Suprapubic skin (tissue), 4 donors: Measurements from ENCODE around the gene E2F3. TPM values are rescaled to one million over a fixed set of nuclear protein-coding genes. Genes with fewer than 3 reads are reported as not detected.
"Not testable (repeated sequence)": the region's sequence is repeated elsewhere in the genome, so short reads cannot be mapped to it uniquely, and the experiment has no call there.

Experiments
- DNase-seq, 2 donors: peaks; one replicate each; pipeline ENCODE4 v3.0.0-alpha.2; 2019; ENCODE audit warnings: low spot score in 2 of 2
- H3K27ac ChIP-seq: fragments of 200-600 bp; sonication (generic); one replicate; pipeline ENCODE4 v1.5.1; 2019
- H3K27me3 ChIP-seq: fragments of 200-600 bp; sonication (generic); one replicate; pipeline ENCODE4 v1.5.1; 2019
- H3K36me3 ChIP-seq: fragments of 200-600 bp; sonication (generic); one replicate; pipeline ENCODE4 v1.5.1; 2019
- H3K4me1 ChIP-seq: fragments of 200-600 bp; sonication (generic); one replicate; pipeline ENCODE4 v1.5.1; 2019
- H3K4me3 ChIP-seq: fragments of 200-600 bp; sonication (generic); one replicate; pipeline ENCODE4 v1.5.1; 2019; ENCODE audit warnings: mild to moderate bottlenecking
- H3K9me3 ChIP-seq: fragments of 200-600 bp; sonication (generic); one replicate; pipeline ENCODE4 v1.5.1; 2019
- EP300 ChIP-seq: sonication (generic); formaldehyde crosslinking; IDR thresholded peaks from one replicate; pipeline ENCODE4 v1.6.1; 2017; ENCODE audit warnings: antibody characterized with exemption
- POLR2A ChIP-seq, 2 donors: fragments of 450-650 bp; IDR thresholded peaks; one replicate each; pipeline ENCODE4 v1.6.1; 2017; ENCODE audit warnings: antibody characterized with exemption in 2 of 2, mild to moderate bottlenecking in 2 of 2, moderate library complexity in 2 of 2
- POLR2AphosphoS5 ChIP-seq, 3 donors: sonication (generic); formaldehyde crosslinking; IDR thresholded peaks; one replicate each; pipeline ENCODE4 v1.6.1; 2017; ENCODE audit warnings: antibody characterized with exemption in 3 of 3
- WGBS: methylation state at CpG from one replicate; pipeline ENCODE4 v1.1.5; 2018; 5-methylcytosine and 5-hydroxymethylcytosine counted together
- total RNA-seq, 4 donors: library from RNA; depleted of rRNA; stranded (reverse); fragments of >200 nt; gene quantifications; one replicate each; pipeline ENCODE4 v1.1.0, GENCODE V29; 2016
- TF ChIP-seq, protein P1 (sequence below), 2 donors: fragments of 200-600 bp in 1 of 2; fragments of 450-650 bp in 1 of 2; sonication (generic) in 1 of 2; IDR thresholded peaks; one replicate each; pipeline ENCODE4 v1.5.1; 2016 to 2019; ENCODE audit warnings: antibody characterized with exemption in 2 of 2, mild to moderate bottlenecking in 1 of 2, moderate library complexity in 1 of 2

The E2F3 gene
- total RNA-seq, 4 donors from 2014 or later = 1.9 to 3.6 (median 2.9) TPM

DNA sequence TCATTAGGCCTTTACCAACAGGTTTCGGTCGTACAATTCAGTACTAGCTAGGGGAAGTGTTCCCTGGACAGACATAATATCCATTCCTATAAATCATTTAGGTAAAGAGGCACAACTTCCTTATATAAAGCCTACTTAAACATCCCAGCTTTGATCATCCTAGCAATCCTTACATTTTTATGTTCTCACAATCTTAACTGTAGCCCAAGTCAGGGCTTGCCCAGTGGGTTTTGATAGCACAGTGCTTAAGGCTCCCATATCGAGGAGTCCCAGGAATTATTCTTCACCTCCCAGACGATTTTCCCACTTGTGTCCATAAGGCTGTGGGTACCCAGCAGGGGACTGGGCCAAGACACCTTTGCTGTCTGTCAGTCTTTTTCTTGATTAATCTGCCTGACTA is 63.2 kb downstream of the E2F3 start:
- TF ChIP-seq POLR2A (IDR thresholded peaks at IDR 0.05) = no peak
- TF ChIP-seq EP300 = no peak
- TF ChIP-seq, protein P1, sequence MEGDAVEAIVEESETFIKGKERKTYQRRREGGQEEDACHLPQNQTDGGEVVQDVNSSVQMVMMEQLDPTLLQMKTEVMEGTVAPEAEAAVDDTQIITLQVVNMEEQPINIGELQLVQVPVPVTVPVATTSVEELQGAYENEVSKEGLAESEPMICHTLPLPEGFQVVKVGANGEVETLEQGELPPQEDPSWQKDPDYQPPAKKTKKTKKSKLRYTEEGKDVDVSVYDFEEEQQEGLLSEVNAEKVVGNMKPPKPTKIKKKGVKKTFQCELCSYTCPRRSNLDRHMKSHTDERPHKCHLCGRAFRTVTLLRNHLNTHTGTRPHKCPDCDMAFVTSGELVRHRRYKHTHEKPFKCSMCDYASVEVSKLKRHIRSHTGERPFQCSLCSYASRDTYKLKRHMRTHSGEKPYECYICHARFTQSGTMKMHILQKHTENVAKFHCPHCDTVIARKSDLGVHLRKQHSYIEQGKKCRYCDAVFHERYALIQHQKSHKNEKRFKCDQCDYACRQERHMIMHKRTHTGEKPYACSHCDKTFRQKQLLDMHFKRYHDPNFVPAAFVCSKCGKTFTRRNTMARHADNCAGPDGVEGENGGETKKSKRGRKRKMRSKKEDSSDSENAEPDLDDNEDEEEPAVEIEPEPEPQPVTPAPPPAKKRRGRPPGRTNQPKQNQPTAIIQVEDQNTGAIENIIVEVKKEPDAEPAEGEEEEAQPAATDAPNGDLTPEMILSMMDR (IDR thresholded peaks at IDR 0.05) = no peak
- no peak for TF ChIP-seq POLR2AphosphoS5 (IDR thresholded peaks at IDR 0.05)
- no peak for DNase-seq
- no peaks in the 10 kb centered on the region for H3K4me1 ChIP-seq

GRCh38 chr6:20465616-20466015 is 63.9 kb downstream of the E2F3 start:
- not testable (repeated sequence) for H3K4me1 ChIP-seq, H3K27me3 ChIP-seq, H3K27ac ChIP-seq, H3K4me3 ChIP-seq, H3K36me3 ChIP-seq, H3K9me3 ChIP-seq, DNase-seq
- WGBS = 94% methylated on average over 4 of the region's 4 CpGs

More for the DNA sequence above, 63.2 kb downstream of the E2F3 start:
- H3K4me3 ChIP-seq = no peak overlapping the region
- no peaks in the 10 kb centered on the region for H3K9me3 ChIP-seq
- H3K27me3 ChIP-seq = no peaks in the 10 kb centered on the region
- 65% methylated on average over 4 of the region's 4 CpGs for WGBS
- H3K36me3 ChIP-seq = no peaks in the 10 kb centered on the region
- H3K27ac ChIP-seq = no peak overlapping the region

GRCh38 chr6:20467437-20467836 is 65.8 kb downstream of the E2F3 start:
- H3K4me3 ChIP-seq = no peak overlapping the region
- H3K4me1 ChIP-seq = no peaks in the 10 kb centered on the region
- H3K36me3 ChIP-seq = no peaks in the 10 kb centered on the region
- no peak for DNase-seq
- TF ChIP-seq EP300 (no peak), POLR2A (IDR thresholded peaks at IDR 0.05) (no peak), POLR2AphosphoS5 (IDR thresholded peaks at IDR 0.05) (no peak)
- TF ChIP-seq, protein P1 (IDR thresholded peaks at IDR 0.05) = no peak
- WGBS = 91% methylated on average over 4 of the region's 4 CpGs
- no peaks in the 10 kb centered on the region for H3K27me3 ChIP-seq
- H3K27ac ChIP-seq = no peak overlapping the region
- H3K9me3 ChIP-seq = no peaks in the 10 kb centered on the region

DNA sequence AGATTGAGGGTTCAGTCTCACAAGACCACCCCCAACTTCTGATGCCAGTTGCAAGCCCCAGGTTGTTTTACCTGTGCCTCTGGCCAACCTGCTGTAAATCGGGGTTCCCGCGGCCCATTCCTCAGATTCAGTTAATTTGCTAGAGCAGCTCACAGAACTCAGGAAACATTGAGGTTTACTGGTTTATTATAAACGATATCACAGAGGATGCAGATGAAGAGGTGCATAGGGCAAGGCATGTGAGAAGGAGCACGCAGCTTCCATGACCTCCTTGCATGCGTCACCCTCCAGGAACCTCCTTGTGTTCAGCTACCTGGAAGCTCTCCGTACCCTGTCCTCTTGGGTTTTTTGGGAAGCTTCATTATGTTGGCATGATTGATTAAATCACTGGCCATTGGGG is 66.5 kb downstream of the E2F3 start:
- H3K4me3 ChIP-seq = no peak overlapping the region
- WGBS = 92% methylated on average over 7 of the region's 7 CpGs
- H3K4me1 ChIP-seq = no peaks in the 10 kb centered on the region

DNA sequence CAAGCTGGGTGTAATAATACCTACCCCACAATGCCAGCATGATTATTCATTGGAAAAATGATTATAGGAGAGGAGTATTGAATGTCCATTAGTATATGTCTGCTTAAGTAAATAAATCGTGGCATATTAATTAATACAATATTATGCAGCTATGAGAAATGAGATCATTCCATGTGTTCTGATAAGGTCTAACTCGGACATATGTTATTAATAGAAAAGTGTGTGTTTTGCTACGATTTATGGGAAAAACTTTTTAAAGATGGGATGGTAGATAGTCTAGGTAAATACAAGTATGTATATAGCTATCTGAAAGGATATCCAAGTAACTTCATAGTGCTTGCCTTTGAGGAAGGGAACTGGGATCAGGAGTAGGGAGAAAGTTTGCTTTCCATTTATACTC is 71.1 kb downstream of the E2F3 start:
- 63% methylated on average over 3 of the region's 3 CpGs for WGBS
- no peaks in the 10 kb centered on the region for H3K9me3 ChIP-seq
- no peak for TF ChIP-seq POLR2A (IDR thresholded peaks at IDR 0.05)
- TF ChIP-seq POLR2AphosphoS5 (IDR thresholded peaks at IDR 0.05) = no peak
- TF ChIP-seq, protein P1 (IDR thresholded peaks at IDR 0.05) = no peak
- no peak for TF ChIP-seq EP300

More for the DNA sequence above, 66.5 kb downstream of the E2F3 start:
- TF ChIP-seq POLR2AphosphoS5 (IDR thresholded peaks at IDR 0.05) = no peak
- TF ChIP-seq EP300 = no peak
- TF ChIP-seq, protein P1 (IDR thresholded peaks at IDR 0.05) = no peak
- TF ChIP-seq POLR2A (IDR thresholded peaks at IDR 0.05) = no peak
- no peaks in the 10 kb centered on the region for H3K27me3 ChIP-seq
- no peak overlapping the region for H3K27ac ChIP-seq
- no peaks in the 10 kb centered on the region for H3K36me3 ChIP-seq
- no peaks in the 10 kb centered on the region for H3K9me3 ChIP-seq
- DNase-seq = no peak

GRCh38 chr6:20473518-20473917 is 71.8 kb downstream of the E2F3 start:
- no peak for TF ChIP-seq EP300
- no peak for TF ChIP-seq POLR2A (IDR thresholded peaks at IDR 0.05)
- TF ChIP-seq POLR2AphosphoS5 (IDR thresholded peaks at IDR 0.05) = no peak
- TF ChIP-seq, protein P1 (IDR thresholded peaks at IDR 0.05) = no peak
- Histone ChIP-seq H3K36me3 (no peaks in the 10 kb centered on the region), H3K9me3 (no peaks in the 10 kb centered on the region), H3K4me1 (no peaks in the 10 kb centered on the region), H3K27me3 (no peaks in the 10 kb centered on the region), H3K27ac (no peak overlapping the region), H3K4me3 (no peak overlapping the region)
- WGBS = 88% methylated on average over 1 of the region's 1 CpG
- DNase-seq = no peak

More for the DNA sequence above, 71.1 kb downstream of the E2F3 start:
- no peaks in the 10 kb centered on the region for H3K4me1 ChIP-seq
- H3K4me3 ChIP-seq = no peak overlapping the region
- H3K36me3 ChIP-seq = no peaks in the 10 kb centered on the region
- H3K27me3 ChIP-seq = no peaks in the 10 kb centered on the region
- DNase-seq = no peak
- H3K27ac ChIP-seq = no peak overlapping the region
